Measurements from ENCODE around the gene GLO1. TPM values are rescaled to one million over a fixed set of nuclear protein-coding genes. Genes with fewer than 3 reads are reported as not detected.

Gene GLO1
- total and polyA plus RNA-seq, 8 donors = 4.3 to 132 (median 49.7) TPM

- no peak for DNase-seq
- intact Hi-C loops (cut with DNase I; ENCODE audit: low total_unique reads) = no loop called here
- Histone ChIP-seq H3K36me3 (no peaks in the 10 kb centered on the region), H3K9me3 (no peaks in the 10 kb centered on the region), H3K27me3 (no peaks in the 10 kb centered on the region), H3K4me3 (no peak overlapping the region), H3K4me1 (peaks cover 0 to 49% (median 24%) of the 10 kb centered on the region in 4 donors), H3K27ac (no peak overlapping the region)
- 61 to 84% (median 71%) methylated on average over 1 of the region's 1 CpG for WGBS, 5 donors
- TF ChIP-seq POLR2A (IDR thresholded peaks at IDR 0.05) (no peak), POLR2AphosphoS5 (IDR thresholded peaks at IDR 0.05) (no peak), CTCF (IDR thresholded peaks at IDR 0.05) (no peak), EP300 (IDR thresholded peaks at IDR 0.05) (no peak)
Observed at GRCh38 chr6:38634518-38634917, 68.4 kb downstream of the GLO1 start.

GRCh38 chr6:38632490-38632889, 70.5 kb downstream of the GLO1 start:
- Histone ChIP-seq H3K4me3 (no peak overlapping the region), H3K27ac (no peak overlapping the region), H3K9me3 (no peaks in the 10 kb centered on the region), H3K4me1 (peaks cover 0 to 39% (median 15%) of the 10 kb centered on the region in 4 donors), H3K27me3 (no peaks in the 10 kb centered on the region), H3K36me3 (no peaks in the 10 kb centered on the region)
- TF ChIP-seq EP300 (IDR thresholded peaks at IDR 0.05) (no peak), POLR2A (IDR thresholded peaks at IDR 0.05) (no peak)
- DNase-seq = no peak
- intact Hi-C loops (cut with DNase I; ENCODE audit: low total_unique reads) = no loop called here
- 64 to 90% (median 79%) methylated on average over 1 of the region's 1 CpG for WGBS, 5 donors

GRCh38 chr6:38631186-38631783, 71.7 kb downstream of the GLO1 start:
- no peak overlapping the region for H3K4me3 ChIP-seq
- no peaks in the 10 kb centered on the region for H3K36me3 ChIP-seq
- no peak overlapping the region for H3K27ac ChIP-seq
- intact Hi-C loops (cut with DNase I; ENCODE audit: low total_unique reads) = no loop called here
- no peaks in the 10 kb centered on the region for H3K9me3 ChIP-seq
- 85 to 98% (median 93%) methylated on average over 3 of the region's 3 CpGs for WGBS, 5 donors
- TF ChIP-seq POLR2AphosphoS5 (IDR thresholded peaks at IDR 0.05) (no peak), CTCF (IDR thresholded peaks at IDR 0.05) (no peak), POLR2A (IDR thresholded peaks at IDR 0.05) (no peak), EP300 (IDR thresholded peaks at IDR 0.05) (no peak)
- H3K27me3 ChIP-seq = no peaks in the 10 kb centered on the region
- no peak for DNase-seq
- H3K4me1 ChIP-seq = peaks cover 0 to 35% (median 13%) of the 10 kb centered on the region in 4 donors

Other genes starting within 250 kb of the GLO1 start
- gene BTBD9, start 63.2 kb downstream of the GLO1 start, total RNA-seq = 10 to 100 TPM in 4 of 5 donors, 1 to 10 TPM in 1; 2.0 to 90.2 (median 31.4) TPM
- gene BTBD9, start 63.2 kb downstream of the GLO1 start, polyA plus RNA-seq = 1 to 10 TPM; 1.4 to 3.1 (median 2.1) TPM
- under 1 TPM in 1 of 5 donors, not detected in 4; 0.18 TPM for gene DNAH8, start 12.2 kb upstream of the GLO1 start, total RNA-seq
- gene DNAH8, start 12.2 kb upstream of the GLO1 start, polyA plus RNA-seq = under 1 TPM in 1 of 3 donors, not detected in 2; under 0.01 TPM

Measured in stomach (tissue), 9 donors.